Activated T-cell treated with anti-CD3 and anti-CD28 coated beads for 4 hours (primary cell): ENCODE measurements around the gene FRMD4A.
"Not testable (repeated sequence)": the region's sequence is repeated elsewhere in the genome, so short reads cannot be mapped to it uniquely, and the experiment has no call there.

Experiments
- DNase-seq: peaks from one replicate; pipeline ENCODE4 v3.0.0-alpha.2; 2020

The FRMD4A gene

DNA sequence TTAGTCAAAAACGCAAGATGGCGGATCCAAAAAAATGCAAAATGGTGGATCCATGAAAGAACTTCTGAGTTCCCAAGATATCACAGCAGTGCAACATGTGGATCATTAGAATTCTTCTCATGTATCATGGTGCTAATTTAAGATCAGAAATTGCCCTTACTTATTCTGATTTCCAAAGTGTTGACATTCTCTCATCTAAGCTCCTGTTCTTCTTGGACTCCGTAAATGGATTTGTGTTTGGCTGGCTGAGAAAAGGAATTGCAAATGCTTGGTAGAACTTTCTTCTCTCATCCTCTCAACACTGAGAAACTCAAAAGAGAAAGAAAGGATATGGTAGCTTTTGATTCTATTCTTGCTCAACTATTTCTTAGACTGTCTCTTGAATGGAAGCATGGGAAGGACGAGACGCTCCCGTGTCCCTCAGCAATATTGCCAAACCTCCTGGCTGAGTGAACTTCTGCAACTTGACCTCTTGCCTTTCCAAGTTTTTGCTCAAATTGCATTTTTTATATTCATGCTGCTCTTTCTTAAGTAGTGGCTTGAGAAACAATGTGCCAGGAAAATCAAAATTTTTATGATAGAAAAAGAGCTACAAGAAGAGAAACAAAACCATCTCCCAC, 44.7 kb downstream of the FRMD4A start:
- no peak for DNase-seq

DNA sequence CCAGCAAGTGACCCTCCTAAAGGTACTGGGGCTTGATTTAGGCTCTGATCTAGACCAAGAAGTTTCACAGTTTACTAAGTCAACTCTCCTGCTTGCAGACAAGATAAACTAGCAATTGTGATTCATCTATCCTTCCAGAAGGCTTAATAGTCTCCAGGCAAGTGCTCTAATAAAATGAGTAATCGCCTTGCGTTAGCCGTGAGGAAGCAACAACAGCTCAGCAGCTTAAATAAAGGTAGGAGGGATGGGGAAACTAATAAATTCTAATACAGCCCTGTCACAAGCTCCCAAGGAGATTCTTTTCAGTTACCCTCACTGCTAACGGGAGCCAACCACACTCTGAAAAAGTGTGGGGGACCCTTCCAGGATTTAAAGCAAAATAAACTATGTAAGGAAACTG, 48.4 kb downstream of the FRMD4A start:
- no peak for DNase-seq

DNA sequence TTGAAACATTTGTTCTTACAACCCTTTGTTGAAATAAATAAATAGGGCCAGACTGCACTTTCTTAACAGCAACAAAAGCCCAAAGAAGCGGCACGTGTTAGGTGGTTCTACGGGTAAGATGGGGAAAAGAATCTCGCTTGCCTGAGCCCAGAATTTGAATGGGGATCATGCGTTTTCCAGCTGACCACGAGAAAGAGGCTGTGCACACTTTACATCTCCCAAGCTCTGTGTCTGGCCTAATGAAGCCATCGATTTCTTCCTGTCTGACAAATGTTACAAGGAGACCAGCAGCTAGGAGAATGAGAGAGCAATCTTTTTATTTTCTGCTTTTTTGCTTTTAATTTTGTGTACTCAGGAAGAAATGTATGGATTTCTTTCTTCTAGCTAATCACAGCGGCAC, 52.2 kb downstream of the FRMD4A start:
- DNase-seq: no peak

DNA sequence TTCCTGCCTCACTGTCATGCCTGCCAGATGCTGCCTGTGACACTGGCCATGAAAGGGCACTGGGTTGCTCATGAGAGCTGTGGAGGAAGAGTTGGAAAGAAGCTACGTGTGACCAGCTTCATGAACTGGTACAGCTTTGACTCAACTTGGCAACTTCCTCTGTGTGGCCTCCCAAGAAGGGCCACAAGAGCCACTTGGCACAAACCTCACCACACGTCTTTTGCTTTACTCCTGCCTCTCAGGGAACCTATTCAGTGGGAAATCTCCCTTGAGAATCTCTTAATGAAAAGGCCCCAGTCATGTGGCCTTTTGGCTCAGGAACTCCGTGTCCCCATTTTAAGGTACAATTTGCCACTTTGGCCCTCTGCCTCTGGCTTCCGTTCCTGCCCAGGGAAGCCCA, 54.5 kb downstream of the FRMD4A start:
- no peak for DNase-seq

- no peak for DNase-seq
Observed at GRCh38 chr10:14271621-14272020, 59.1 kb downstream of the FRMD4A start.

GRCh38 chr10:14270370-14270769, 60.4 kb downstream of the FRMD4A start:
- DNase-seq: no peak

DNA sequence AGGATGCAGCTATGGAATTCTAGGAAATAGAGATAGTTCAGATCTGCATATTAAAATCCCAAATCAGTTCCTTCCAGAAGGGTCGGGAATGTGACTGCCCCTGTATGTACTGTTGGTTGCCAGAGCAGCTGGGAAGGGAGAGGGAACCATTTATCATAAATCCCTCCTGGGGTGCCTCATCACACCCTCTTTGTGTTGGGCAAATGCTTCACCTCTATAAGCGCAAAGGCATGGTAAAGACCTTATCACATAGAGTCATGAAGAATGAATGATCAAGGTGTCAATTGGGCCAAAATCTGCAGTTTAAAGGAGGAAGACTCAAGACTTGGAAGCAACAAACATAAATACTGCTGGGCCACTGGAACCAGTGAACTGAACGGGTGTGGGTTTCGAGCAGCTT, 65.0 kb downstream of the FRMD4A start:
- DNase-seq: no peak

DNA sequence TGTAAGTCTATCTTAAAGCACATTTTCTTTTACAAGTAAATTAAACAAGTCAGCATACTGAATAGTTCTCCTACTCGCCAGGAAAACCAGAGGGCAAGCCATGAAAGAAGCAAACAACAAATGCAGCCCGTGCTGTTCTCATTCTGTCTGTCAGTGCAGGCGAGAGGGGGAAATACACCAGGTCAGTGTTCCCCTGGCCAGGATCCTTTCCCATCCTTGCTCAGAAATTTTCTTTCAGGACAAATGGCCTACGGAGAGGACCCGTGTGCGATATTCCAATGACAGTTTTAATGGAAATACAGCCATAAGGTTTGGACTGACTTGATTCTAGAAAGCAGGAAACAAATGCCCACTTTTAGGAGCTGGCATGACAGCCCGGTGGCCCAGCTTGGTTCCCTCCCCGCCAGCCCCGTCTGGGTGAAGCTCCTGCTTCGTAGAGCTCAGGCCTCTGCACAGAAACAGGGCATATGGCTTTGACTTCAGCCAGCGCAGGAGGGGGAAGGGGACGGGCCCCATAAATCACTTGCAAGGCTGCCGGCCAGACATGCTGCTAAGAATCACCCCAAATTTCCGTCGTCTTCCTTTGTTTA, 67.8 kb downstream of the FRMD4A start:
- DNase-seq: no peak

GRCh38 chr10:14261336-14261735, 69.4 kb downstream of the FRMD4A start:
- DNase-seq: no peak

DNA sequence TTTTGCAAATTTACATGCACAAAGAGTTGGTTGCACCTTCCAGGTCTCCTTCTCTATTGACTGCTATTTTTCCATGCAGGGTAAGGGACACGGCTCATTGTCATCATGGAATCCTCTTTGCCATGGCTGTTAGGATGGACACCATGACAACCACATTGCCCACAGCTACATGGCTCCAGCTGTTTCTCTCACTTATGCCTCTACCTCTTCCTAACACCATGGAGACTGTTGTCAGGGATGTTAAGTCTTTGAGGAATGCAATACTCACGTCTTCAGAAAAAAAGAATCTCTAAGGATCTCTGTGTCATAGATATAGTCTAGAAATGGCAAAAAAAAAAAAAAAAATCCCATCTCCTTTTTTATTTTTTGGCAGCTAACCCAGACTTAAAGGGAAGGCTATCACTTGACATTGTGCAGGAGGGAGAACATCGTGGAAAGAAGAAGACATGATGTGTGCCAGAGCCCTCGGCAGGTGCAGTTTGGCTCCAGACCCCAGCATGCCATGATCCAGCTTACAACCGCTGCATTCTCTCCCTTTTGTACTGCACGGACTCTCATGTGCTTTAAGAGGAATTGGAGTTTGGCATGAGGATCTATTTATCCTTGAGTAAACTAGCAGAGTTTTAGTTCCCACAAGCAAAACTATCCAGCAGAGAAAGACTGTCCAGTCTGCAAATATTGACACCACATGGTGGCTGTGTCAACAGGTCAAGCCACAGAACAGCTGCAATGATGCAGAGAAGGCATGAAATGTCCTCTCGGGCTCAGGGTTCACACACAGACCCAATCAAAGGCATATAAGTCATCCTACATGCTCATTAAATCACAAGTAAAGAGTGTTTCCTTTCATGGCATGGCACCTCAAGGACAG, 70.8 kb downstream of the FRMD4A start:
- no peak for DNase-seq

- DNase-seq: no peak
Observed at GRCh38 chr10:14254368-14254767, 76.4 kb downstream of the FRMD4A start.

DNA sequence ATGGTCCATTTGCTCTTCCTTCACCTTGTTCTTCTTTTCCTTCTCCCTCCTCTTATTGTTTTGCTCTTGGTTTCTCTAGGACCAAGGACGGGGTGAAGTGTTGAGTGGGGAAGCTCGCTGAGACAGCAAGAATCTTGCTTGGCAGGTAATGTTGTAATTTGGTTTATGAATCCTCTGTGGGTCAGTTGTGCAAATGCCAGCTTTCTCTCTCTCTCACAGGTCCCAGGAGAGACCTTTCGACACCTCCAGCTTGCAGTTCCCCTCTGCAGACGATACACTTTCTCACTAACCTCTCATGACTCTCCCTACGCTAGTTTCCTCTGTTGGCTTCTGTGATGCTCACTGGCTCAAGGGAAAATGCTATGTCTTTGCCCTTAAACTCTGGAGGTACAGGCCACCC, 77.0 kb downstream of the FRMD4A start:
- no peak for DNase-seq

DNA sequence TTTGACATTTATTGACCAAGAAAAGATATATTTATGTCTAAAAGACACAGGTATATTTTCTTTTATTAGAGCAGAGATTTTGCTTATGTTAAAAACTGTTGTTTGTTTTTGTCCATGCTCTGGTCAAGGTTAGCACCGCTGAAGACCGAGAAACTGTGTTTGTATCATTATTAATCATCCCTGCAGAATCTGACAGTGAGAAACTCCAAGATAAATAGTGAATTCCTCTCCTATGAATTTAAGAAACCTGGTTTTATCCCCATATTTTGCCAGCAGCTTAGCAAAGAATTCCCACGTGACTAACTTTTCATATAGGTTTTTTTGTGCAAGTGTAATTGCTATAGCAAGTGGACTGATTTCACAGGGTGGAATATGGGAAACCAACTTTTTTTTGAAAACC, 77.6 kb downstream of the FRMD4A start:
- DNase-seq: no peak

DNA sequence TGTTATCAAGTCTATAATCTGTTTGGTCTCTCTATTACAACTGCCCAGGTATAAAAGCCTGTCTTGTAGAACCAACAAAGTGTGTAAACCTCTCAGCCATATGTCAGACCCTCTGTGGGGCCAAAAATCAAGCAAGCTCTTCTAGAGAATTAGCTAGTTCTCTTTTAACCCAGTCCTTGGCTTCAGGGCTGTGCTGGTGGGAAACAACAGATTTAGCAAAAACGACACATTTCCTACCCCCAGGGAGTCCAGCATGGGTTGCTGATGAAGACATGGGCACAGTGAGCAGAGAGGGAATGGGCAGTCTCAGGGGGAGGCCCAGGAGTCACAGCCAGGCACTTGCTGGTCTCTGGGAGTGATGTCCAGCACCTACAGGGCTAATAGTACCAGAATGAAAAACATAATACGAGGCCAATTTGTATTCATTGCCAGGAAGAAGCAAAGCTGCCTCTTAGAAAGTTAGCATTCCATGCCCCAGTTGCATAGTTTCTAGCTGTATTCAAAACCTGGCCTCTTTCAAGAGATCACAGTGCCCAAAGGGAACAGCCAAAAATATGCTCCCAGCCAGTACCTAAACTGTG, 80.1 kb downstream of the FRMD4A start:
- no peak for DNase-seq

DNA sequence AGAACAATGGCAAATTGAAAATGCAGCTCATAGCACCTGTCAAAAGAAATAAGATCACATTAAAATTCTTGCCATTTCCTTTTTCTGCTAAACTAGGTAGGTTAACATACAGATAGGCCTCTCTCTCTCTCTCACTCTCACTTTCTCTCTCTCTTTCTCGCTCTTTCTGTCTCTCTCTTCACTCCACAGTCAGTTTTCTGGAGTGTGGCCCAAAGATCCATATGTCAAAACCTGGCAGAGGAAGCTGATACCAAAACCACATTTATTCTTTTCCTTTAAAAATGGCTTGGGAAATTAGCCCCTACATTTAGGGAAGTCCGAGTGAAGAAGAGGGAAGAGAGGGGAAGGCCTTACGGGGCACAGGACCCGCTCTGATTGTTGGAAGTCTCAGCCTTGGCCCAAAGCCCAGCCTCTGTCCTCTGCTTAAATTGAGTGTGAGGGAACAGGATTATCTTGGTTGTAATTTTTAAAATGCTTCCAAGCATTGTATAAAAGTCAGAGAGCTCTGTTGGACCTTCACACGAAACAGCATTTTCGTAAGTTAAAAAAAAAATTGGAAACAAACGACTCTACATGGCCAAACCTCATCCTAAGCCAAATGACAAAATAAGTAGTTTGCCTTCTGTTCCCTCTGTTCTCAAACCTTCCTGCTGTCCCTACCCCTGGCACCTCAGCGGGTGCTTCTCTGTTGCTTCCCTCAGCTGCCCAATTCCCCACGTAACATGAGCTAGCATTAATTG, 83.2 kb downstream of the FRMD4A start:
- DNase-seq: no peak

DNA sequence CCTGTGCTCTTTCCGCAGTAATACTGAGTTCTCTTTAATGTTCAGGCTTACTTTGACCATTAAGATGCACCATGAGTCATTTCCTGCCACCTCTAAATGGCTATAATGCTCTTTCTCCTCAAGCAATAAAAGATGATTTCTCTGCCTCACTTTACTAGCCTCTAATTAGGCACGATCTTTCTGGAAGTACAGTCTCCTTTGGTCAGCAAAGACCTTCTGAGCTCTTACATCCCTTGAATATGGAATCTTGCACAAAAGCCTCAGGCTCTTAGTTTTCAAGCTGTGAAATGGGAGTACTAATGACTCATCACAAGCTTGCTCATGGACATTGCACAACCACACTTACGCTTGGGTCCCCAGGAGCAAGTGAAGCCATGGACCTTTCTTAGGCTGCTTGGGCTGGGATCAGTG, 85.9 kb downstream of the FRMD4A start:
- no peak for DNase-seq

GRCh38 chr10:14244147-14244546, 86.6 kb downstream of the FRMD4A start:
- no peak for DNase-seq

DNA sequence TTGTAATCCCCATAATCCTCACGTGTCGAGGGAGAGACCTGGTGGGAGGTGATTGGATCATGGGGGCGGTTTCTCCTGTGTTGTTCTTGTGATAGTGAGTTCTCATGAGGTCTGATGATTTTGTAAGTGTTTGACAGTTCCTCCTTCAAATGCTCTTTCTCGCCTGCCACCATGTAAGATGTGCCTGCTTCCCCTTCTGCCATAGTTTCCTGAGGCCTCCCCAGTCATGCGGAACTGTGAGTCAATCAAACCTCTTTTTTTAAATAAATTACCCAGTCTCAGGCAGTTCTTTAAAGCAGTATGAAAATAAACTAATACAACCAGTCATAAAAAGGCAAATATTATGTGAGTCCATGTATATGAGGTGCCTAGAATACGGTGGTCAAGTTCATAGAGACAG, 87.5 kb downstream of the FRMD4A start:
- DNase-seq: no peak

- DNase-seq: no peak
Observed at GRCh38 chr10:14241196-14241595, 89.5 kb downstream of the FRMD4A start.

DNA sequence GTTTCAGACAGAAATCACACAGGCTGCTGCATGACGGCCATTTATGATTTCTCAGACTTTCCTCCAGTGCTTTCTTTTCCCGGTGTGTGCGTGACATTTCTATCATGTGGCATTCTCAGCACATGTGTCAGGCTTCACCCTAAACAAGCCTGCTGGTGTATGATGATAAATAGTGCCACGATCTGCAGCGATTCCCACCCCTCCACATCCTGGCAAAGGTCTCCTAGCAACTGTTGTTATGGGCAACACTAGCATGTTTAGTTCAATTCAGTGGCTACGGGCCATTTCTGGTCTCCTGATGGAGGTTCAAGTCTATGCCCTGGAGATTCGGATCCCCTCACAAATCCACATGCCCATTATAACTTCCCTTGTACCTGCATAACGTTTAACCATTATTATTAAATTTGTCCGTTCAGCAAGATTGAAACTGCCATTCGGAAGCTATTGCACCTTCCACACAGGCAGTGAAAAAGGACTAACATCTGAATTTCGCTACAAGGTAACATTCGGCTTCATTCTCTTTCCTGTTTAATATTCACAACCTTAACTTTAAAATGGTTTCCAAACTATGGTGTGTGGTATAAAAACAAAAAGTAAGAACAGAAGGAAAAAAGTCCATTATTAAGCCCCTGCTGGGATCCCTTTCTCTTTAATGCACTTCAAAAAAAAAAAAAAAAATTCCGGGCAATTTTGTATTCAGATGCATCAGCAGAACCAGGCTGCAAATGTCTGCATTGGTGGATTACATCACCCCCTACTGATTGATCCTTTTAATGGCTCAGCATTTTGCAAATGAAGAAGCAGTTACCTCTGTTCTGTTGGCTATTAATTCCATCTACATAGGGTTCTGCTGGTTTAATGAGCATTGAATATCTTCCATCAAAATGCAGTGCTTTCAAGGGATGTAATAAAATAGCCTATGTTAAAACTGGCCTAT, 90.2 kb downstream of the FRMD4A start:
- no peak for DNase-seq

- DNase-seq: not testable (repeated sequence)
Observed at GRCh38 chr10:14238659-14239058, 92.1 kb downstream of the FRMD4A start.

DNA sequence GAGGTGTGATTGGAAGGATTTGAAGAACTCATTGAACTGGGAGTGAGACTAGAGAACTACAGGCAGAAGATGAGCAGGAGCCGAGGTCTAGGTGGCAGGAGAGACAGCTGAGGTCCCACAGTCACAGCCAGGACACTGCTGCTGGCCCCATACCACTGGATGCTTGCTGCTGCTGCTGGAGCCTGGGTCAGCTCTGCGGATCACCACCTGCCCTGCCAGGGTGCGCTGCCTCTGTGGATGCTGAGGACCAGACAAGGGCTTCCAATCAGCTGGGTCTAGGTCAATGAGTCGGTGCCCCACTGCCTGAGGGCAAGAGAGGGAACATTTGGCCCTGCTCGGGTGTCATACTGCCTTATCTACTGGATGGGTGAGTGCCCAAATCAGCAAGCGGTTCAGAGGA, 94.4 kb downstream of the FRMD4A start:
- DNase-seq: no peak
